Trophoblast cell (in vitro differentiated cells and primary cell): Measurements from ENCODE around the gene GSAP.

ENCODE experiments used
- DNase-seq, 2 donors: peaks; one replicate each; pipeline ENCODE4 v3.0.0-alpha.2; 2016
- H2AFZ ChIP-seq: 2 replicates; pipeline ENCODE4 v1.6.1; 2013; ENCODE audit warnings: low read length, moderate library complexity, mild to moderate bottlenecking; ENCODE audit not compliant: insufficient read depth, poor library complexity
- H2AK5ac ChIP-seq: 2 replicates; pipeline ENCODE4 v1.6.1; 2013; ENCODE audit warnings: mild to moderate bottlenecking, low read length
- H2BK120ac ChIP-seq: 2 replicates; pipeline ENCODE4 v1.6.1; 2013; ENCODE audit warnings: low read length, mild to moderate bottlenecking, moderate library complexity; ENCODE audit not compliant: insufficient read depth, poor library complexity
- H2BK12ac ChIP-seq: 2 replicates; pipeline ENCODE4 v1.6.1; 2013; ENCODE audit warnings: mild to moderate bottlenecking, low read length, moderate library complexity
- H2BK5ac ChIP-seq: 2 replicates; pipeline ENCODE4 v1.6.1; 2013; ENCODE audit warnings: low read length, low read depth, moderate library complexity, mild to moderate bottlenecking; ENCODE audit not compliant: poor library complexity
- H3K14ac ChIP-seq: 2 replicates; pipeline ENCODE4 v1.6.1; 2013; ENCODE audit warnings: mild to moderate bottlenecking, low read length
- H3K18ac ChIP-seq: 2 replicates; pipeline ENCODE4 v1.6.1; 2013; ENCODE audit warnings: mild to moderate bottlenecking, low read length
- H3K23ac ChIP-seq: 2 replicates; pipeline ENCODE4 v1.6.1; 2013; ENCODE audit warnings: low read length
- H3K27ac ChIP-seq: 2 replicates; pipeline ENCODE4 v1.5.1; 2013; ENCODE audit warnings: low read depth, mild to moderate bottlenecking, inconsistent platforms, low read length, moderate library complexity
- H3K27me3 ChIP-seq: 2 replicates; pipeline ENCODE4 v1.6.1; 2013; ENCODE audit warnings: inconsistent platforms, mild to moderate bottlenecking, low read length, moderate library complexity; ENCODE audit not compliant: insufficient read depth
- H3K36me3 ChIP-seq, 2 experiments: 1 replicate in 1 of 2; 2 replicates in 1 of 2; pipeline ENCODE4 v1.6.1; 2013; ENCODE audit warnings: low read length in 2 of 2, mild to moderate bottlenecking in 2 of 2, moderate library complexity in 1 of 2; ENCODE audit not compliant: insufficient read depth in 2 of 2, control insufficient read depth in 1 of 2
- H3K4ac ChIP-seq: 2 replicates; pipeline ENCODE4 v1.6.1; 2013; ENCODE audit warnings: low read depth, mild to moderate bottlenecking, low read length, moderate library complexity
- H3K4me1 ChIP-seq, 2 experiments: 1 replicate in 1 of 2; 2 replicates in 1 of 2; pipeline ENCODE4 v1.6.1; 2013; ENCODE audit warnings: low read length in 2 of 2, mild to moderate bottlenecking in 2 of 2, moderate library complexity in 1 of 2; ENCODE audit not compliant: insufficient read depth in 2 of 2, control insufficient read depth in 1 of 2
- H3K4me2 ChIP-seq: 2 replicates; pipeline ENCODE4 v1.6.1; 2013; ENCODE audit warnings: inconsistent platforms, mild to moderate bottlenecking, low read length, moderate library complexity
- H3K4me3 ChIP-seq: 2 replicates; pipeline ENCODE4 v1.5.1; 2013; ENCODE audit warnings: mild to moderate bottlenecking, low read depth, low read length, inconsistent platforms
- H3K79me1 ChIP-seq: one replicate; pipeline ENCODE4 v1.6.1; 2013; ENCODE audit warnings: low read length
- H3K79me2 ChIP-seq: 2 replicates; pipeline ENCODE4 v1.6.1; 2013; ENCODE audit warnings: low read length, mild to moderate bottlenecking; ENCODE audit not compliant: control insufficient read depth, insufficient read depth, poor library complexity
- H3K9ac ChIP-seq: 2 replicates; pipeline ENCODE4 v1.6.1; 2013; ENCODE audit warnings: mild to moderate bottlenecking, low read length
- H3K9me3 ChIP-seq: 2 replicates; pipeline ENCODE4 v1.6.1; 2013; ENCODE audit warnings: low read depth, mild to moderate bottlenecking, control low read depth, inconsistent platforms, low read length; ENCODE audit not compliant: insufficient read depth
- H4K12ac ChIP-seq: 2 replicates; pipeline ENCODE4 v1.6.1; 2013; ENCODE audit warnings: low read depth, mild to moderate bottlenecking, low read length, moderate library complexity
- H4K8ac ChIP-seq: 2 replicates; pipeline ENCODE4 v1.6.1; 2013; ENCODE audit warnings: low read depth, mild to moderate bottlenecking, low read length, moderate library complexity
- H4K91ac ChIP-seq: one replicate; pipeline ENCODE4 v1.6.1; 2013; ENCODE audit warnings: low read depth, mild to moderate bottlenecking, low read length, moderate library complexity
- WGBS: extraction: QIAGEN DNeasy Blood & Tissue Kit; methylation state at CpG from one replicate; pipeline ENCODE4 v1.1.7; 2013; ENCODE audit warnings: missing lambda C conversion rate; ENCODE audit not compliant: insufficient read length, insufficient coverage; ENCODE audit errors: extremely low coverage; 5-methylcytosine and 5-hydroxymethylcytosine counted together

The GSAP gene

DNA sequence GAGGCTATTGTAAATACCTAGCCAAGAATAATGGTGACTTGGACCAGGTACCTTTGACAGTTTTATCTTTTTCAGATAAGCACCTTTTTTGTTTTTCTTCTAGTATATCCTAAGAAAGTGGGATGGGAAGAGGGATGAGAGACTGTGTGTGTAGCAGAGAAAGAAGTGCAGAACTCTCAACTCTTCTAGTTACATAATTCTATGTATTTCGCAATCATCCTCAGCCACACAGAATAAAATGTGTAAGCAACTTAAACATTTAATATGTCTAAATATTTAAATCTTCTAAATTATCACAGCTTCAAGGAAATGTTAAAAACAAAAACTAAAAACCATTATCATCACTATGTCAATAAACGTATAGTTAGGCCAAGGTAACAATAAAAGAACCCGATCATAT, 42.6 kb upstream of the GSAP start:
- H4K8ac ChIP-seq, result no peak overlapping the region
- H2AFZ ChIP-seq, result no peak overlapping the region
- H3K18ac ChIP-seq, result no peak overlapping the region
- H2BK120ac ChIP-seq, result no peak overlapping the region
- no peak overlapping the region for H2BK12ac ChIP-seq
- no peak overlapping the region for H2AK5ac ChIP-seq
- H3K9ac ChIP-seq, result no peak overlapping the region
- DNase-seq, result no peak
- H3K4me1 ChIP-seq, result no peaks in the 10 kb centered on the region
- no peak overlapping the region for H3K23ac ChIP-seq
- H3K4me3 ChIP-seq, result no peak overlapping the region
- no peak overlapping the region for H3K4ac ChIP-seq
- no peak overlapping the region for H3K27ac ChIP-seq
- H3K79me1 ChIP-seq, result no peaks in the 10 kb centered on the region
- no peak overlapping the region for H2BK5ac ChIP-seq
- no peaks in the 10 kb centered on the region for H3K36me3 ChIP-seq
- no peak overlapping the region for H4K91ac ChIP-seq
- no CpG with 5 or more reads among the region's 3 CpGs for WGBS
- H4K12ac ChIP-seq, result no peak overlapping the region
- H3K4me2 ChIP-seq, result no peak overlapping the region
- H3K9me3 ChIP-seq, result peaks cover 2% of the 10 kb centered on the region
- no peaks in the 10 kb centered on the region for H3K27me3 ChIP-seq
- H3K14ac ChIP-seq, result no peak overlapping the region
- H3K79me2 ChIP-seq, result no peaks in the 10 kb centered on the region

DNA sequence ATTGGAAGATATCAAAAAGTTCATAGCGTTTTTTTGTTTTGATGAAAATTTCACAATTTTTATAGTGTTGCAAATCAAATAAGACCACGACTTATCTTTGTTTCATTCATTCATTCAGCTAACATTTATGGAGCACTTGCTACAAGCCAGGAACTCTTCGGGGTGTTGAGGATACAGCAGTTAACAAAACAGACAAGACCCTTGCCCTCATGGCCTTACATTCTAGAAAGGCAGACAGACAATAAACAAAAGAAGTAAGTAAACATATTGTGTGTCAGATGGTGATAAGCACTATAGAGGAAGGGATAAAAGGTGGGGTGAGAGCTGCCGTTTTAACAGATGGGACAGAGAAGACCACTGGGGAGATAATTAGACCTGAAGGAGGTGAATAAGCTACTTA, 41.6 kb upstream of the GSAP start:
- peaks cover 2% of the 10 kb centered on the region for H3K9me3 ChIP-seq
- H3K18ac ChIP-seq, result no peak overlapping the region
- no CpG with 5 or more reads among the region's 4 CpGs for WGBS
- no peak overlapping the region for H2BK120ac ChIP-seq
- H3K23ac ChIP-seq, result no peak overlapping the region
- H3K9ac ChIP-seq, result no peak overlapping the region
- H4K91ac ChIP-seq, result no peak overlapping the region
- no peaks in the 10 kb centered on the region for H3K4me1 ChIP-seq
- no peaks in the 10 kb centered on the region for H3K79me1 ChIP-seq
- no peak overlapping the region for H2BK12ac ChIP-seq
- no peak overlapping the region for H2BK5ac ChIP-seq
- no peak overlapping the region for H3K4ac ChIP-seq
- H3K4me2 ChIP-seq, result no peak overlapping the region
- no peak overlapping the region for H4K12ac ChIP-seq
- no peak overlapping the region for H3K27ac ChIP-seq
- no peak overlapping the region for H2AFZ ChIP-seq
- H2AK5ac ChIP-seq, result no peak overlapping the region
- H3K79me2 ChIP-seq, result no peaks in the 10 kb centered on the region
- H3K4me3 ChIP-seq, result no peak overlapping the region
- H4K8ac ChIP-seq, result no peak overlapping the region
- H3K27me3 ChIP-seq, result no peaks in the 10 kb centered on the region
- no peaks in the 10 kb centered on the region for H3K36me3 ChIP-seq
- no peak for DNase-seq
- H3K14ac ChIP-seq, result no peak overlapping the region

GRCh38 chr7:77456696-77457095, 40.5 kb upstream of the GSAP start:
- no peak overlapping the region for H2AFZ ChIP-seq
- no peaks in the 10 kb centered on the region for H3K36me3 ChIP-seq
- H4K12ac ChIP-seq, result no peak overlapping the region
- no peak overlapping the region for H2BK120ac ChIP-seq
- WGBS, result no CpG with 5 or more reads among the region's 4 CpGs
- H3K27ac ChIP-seq, result no peak overlapping the region
- no peak for DNase-seq
- H4K91ac ChIP-seq, result no peak overlapping the region
- no peak overlapping the region for H4K8ac ChIP-seq
- no peaks in the 10 kb centered on the region for H3K27me3 ChIP-seq
- no peak overlapping the region for H3K4me2 ChIP-seq
- H3K23ac ChIP-seq, result no peak overlapping the region
- H2BK12ac ChIP-seq, result no peak overlapping the region
- H2BK5ac ChIP-seq, result no peak overlapping the region
- H3K79me2 ChIP-seq, result no peaks in the 10 kb centered on the region
- no peak overlapping the region for H2AK5ac ChIP-seq
- no peak overlapping the region for H3K14ac ChIP-seq
- peaks cover 2% of the 10 kb centered on the region for H3K9me3 ChIP-seq
- no peak overlapping the region for H3K4ac ChIP-seq
- no peaks in the 10 kb centered on the region for H3K79me1 ChIP-seq
- no peaks in the 10 kb centered on the region for H3K4me1 ChIP-seq
- no peak overlapping the region for H3K9ac ChIP-seq
- no peak overlapping the region for H3K18ac ChIP-seq
- no peak overlapping the region for H3K4me3 ChIP-seq

DNA sequence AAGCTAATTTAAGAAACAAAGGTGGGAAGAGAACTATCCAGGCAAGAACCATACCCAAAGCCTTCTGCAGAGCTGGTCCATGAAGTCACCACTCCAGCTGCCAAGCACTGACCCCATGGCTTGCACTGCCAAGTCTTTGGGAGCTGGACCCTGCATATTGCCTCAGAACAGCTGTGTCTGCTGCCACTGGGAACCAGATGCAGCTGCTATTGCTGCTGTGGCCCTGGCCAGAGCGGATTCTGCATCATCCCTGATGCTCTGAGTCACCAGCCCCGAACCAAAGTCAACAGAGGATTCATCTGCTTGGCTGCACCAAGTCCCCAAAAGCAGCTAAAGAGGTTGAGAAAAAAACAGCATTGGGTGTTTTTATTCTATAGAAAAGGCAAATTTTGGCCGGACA, 39.2 kb upstream of the GSAP start:
- H3K4ac ChIP-seq, result no peak overlapping the region
- WGBS, result no CpG with 5 or more reads among the region's 3 CpGs

More for the DNA sequence above, 39.2 kb upstream of the GSAP start:
- Histone ChIP-seq H2BK5ac (no peak overlapping the region), H3K79me2 (no peaks in the 10 kb centered on the region), H2AK5ac (no peak overlapping the region), H3K4me2 (no peak overlapping the region), H3K9me3 (peaks cover 2% of the 10 kb centered on the region), H3K23ac (no peak overlapping the region), H3K27ac (no peak overlapping the region), H3K14ac (no peak overlapping the region), H2BK120ac (no peak overlapping the region), H3K18ac (no peak overlapping the region), H3K79me1 (no peaks in the 10 kb centered on the region), H4K8ac (no peak overlapping the region), H3K4me3 (no peak overlapping the region), H4K12ac (no peak overlapping the region), H3K9ac (peak overlapping the region; percentile 7), H2AFZ (no peak overlapping the region), H3K36me3 (no peaks in the 10 kb centered on the region), H3K27me3 (no peaks in the 10 kb centered on the region), H2BK12ac (no peak overlapping the region), H3K4me1 (no peaks in the 10 kb centered on the region), H4K91ac (no peak overlapping the region)
- no peak for DNase-seq
